Measurements from ENCODE around the gene MAST3. TPM values are rescaled to one million over a fixed set of nuclear protein-coding genes. Genes with fewer than 3 reads are reported as not detected.

Gene MAST3
- total and polyA plus RNA-seq, 2 of the 13 experiments (the other 11 are each of a cell fraction or from before 2014, with no cell fraction given): 4.1 to 4.6 TPM

- TF ChIP-seq SRF (IDR thresholded peaks at IDR 0.05; ENCODE audit: low read depth, low read length) (no peak), DBP (CRISPR knock-in tag; IDR thresholded peaks at IDR 0.05; ENCODE audit: not compliant biosample characterization) (no peak), MAF1 (CRISPR knock-in tag; IDR thresholded peaks at IDR 0.05; ENCODE audit: borderline replicate concordance) (no peak), ZNF720 (CRISPR knock-in tag; IDR thresholded peaks at IDR 0.05) (no peak), ZNF318 (CRISPR knock-in tag; IDR thresholded peaks at IDR 0.05) (no peak), ZNF337 (CRISPR knock-in tag; IDR thresholded peaks at IDR 0.05; ENCODE audit: borderline replicate concordance, low read depth) (no peak), ZNF619 (CRISPR knock-in tag; IDR thresholded peaks at IDR 0.05) (no peak), NKX3-1 (CRISPR knock-in tag; IDR thresholded peaks at IDR 0.05) (no peak), ZNF101 (CRISPR knock-in tag; IDR thresholded peaks at IDR 0.05; ENCODE audit: borderline replicate concordance, low read depth) (no peak), AGO1 (IDR thresholded peaks at IDR 0.05; ENCODE audit: low read depth, low read length, poor library complexity, severe bottlenecking) (no peak), HNRNPK (IDR thresholded peaks at IDR 0.05; ENCODE audit: low read depth, low read length, poor library complexity, severe bottlenecking) (no peak), TCF12 (IDR thresholded peaks at IDR 0.05) (no peak), TCF12 (CRISPR knock-in tag; IDR thresholded peaks at IDR 0.05) (no peak), GTF3A (CRISPR knock-in tag; conservative IDR thresholded peaks at IDR 0.05) (no peak), SOX5 (CRISPR knock-in tag; IDR thresholded peaks at IDR 0.05; ENCODE audit: borderline replicate concordance) (0 out of 2 replicates have a peak, but pooled peaks have one; percentile 34), RFX5 (IDR thresholded peaks at IDR 0.05; ENCODE audit: low read depth, low read length) (peak; percentile 62), ZNF343 (CRISPR knock-in tag; IDR thresholded peaks at IDR 0.05) (no peak), ZNF543 (CRISPR knock-in tag; IDR thresholded peaks at IDR 0.05) (no peak), ZGPAT (CRISPR knock-in tag; IDR thresholded peaks at IDR 0.05) (no peak), ATF4 (CRISPR knock-in tag; IDR thresholded peaks at IDR 0.05) (no peak)
Measured at GRCh38 chr19:18100710-18101109, 3.1 kb downstream of the MAST3 start (continued).

Measured in HepG2 (cell line).